Hematopoietic multipotent progenitor cell treated with erythropoietin and hydrocortisone succinate and interleukin-3 and kit ligand, for 17 days (in vitro differentiated cells): ENCODE measurements around the gene ZKSCAN2.

Experiments
- DNase-seq: peaks from one replicate; pipeline ENCODE4 v3.0.0-alpha.2; 2015; ENCODE audit warnings: low spot score

ZKSCAN2 gene

DNA sequence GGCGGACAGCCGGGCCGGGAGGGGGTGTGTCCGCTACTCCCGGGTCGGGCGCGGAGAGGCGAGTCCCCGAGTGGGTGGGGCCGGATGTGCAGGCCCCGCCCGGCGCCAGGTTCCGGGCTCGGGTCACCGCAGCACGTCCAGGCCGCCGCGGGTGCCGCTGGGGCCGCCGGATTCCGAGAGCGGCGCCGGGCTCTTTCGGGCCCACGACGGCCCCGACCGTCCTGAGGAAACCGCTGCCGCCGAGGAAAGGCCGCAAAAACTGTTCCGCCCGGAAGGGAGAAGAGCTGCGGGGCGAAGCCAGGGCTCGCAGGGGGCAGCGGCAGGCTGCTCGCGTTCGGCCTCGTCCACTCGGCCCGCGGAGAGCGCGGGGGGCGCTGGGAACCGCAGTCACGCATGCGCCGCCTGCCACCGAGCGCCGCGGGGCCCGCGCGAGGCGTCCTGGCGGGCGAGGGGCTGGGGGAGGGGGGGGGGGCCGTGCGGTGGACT, at the start of gene ZKSCAN2:
Gene ZKSCAN2, minus strand, starts transcription at position 376 of the 486 bp plus-strand sequence. CDS start 718 bp downstream, outside the sequence.
- peak; percentile 83 for DNase-seq

DNA sequence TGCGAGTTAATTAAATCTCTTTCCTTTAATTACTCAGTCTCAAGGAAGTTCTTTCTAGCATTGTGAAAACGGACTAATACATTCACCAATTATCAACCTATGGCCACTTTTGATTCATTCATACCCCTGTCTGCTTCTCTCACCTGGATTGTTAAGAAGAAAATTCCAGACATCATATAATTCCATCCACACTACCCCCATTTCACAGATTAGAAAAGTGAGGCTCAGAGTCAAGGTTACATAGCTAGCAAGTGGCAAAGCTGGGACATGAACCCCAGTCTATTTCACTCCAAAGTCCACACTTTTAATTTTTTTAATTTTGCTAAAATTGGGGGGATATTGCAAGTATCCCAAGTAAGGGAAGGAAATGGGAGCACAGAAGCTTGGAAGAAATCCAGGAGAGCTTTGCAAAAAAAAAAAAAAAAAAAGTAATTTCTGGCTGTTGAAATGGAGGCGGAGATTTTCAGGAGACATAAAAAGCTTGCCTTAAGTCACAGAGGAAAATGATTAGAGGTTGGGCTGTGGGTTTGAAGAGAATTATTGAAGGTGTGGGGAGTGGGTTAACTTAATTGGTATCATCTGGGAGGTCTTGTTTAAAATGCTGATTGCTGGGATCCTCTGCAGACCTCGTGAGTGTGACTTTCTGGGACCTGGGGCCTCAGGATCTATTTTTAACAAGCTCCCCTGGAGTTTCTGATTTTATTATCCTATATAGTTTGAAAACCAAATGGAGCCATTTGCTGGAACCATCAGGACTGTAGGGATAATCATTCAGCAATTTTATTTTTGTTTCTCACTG, 42.3 kb upstream of the ZKSCAN2 start:
- no peak for DNase-seq

DNA sequence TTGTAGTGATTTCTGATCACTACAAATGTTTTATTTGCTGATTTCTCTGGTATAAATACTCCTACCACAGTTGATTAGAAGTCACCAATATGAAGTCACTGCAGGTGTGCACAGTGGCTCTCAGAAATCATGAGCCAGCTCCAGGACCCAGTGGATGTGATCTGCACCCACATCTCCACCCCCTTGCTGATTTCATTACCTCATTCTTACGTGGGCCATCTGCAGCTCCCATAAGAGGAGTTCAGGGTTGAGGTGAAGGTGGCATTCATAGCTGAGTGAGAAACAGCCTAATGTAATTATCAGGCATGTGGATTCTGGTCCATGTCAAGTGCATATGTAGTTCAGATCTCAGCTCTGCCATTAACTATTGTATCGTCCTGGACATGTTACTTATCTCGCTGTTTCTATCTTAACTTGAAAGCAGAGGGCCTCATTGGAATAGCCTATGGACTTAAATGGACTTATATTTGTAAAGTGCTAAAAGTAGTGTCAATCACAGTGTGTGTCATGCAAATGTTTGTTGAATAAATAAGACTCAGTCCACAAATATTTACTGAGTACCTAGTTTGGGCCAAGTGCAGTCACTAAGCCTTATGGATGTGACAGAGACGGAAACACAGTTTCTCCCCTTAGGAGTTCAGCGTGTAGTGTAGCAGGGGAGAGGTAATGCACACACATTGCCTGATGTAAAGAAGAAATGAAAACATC, 40.7 kb upstream of the ZKSCAN2 start:
- DNase-seq, result no peak

DNA sequence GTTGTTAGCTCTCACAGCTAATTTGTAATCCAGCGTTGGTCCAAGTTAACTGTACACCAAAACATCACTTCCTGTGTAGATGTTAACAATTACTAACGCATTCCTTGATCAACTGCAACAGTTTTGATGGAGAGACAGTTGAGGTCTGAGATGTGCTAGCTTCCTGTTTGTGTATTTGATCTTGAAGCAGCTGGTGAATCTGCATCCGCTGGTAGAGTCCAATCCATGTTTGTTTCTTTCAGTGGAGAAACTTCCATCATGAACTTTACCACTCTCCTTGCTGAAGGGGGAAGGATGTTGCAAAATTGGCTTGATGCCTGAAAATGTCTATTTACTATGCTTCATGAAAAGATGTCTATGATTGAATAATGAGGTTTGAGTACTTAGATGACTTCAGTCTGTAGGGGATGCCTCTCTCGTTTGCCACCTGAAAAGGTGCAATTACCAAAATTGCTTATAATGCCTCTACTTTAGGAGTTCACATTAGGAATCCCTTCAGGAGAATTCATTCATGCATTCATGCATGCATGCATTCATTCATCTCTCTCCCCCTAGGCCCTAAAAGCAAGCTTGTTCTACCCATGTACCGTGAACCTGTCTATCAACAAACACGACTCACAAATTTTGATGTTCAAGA, 39.6 kb upstream of the ZKSCAN2 start:
- DNase-seq, result no peak

DNA sequence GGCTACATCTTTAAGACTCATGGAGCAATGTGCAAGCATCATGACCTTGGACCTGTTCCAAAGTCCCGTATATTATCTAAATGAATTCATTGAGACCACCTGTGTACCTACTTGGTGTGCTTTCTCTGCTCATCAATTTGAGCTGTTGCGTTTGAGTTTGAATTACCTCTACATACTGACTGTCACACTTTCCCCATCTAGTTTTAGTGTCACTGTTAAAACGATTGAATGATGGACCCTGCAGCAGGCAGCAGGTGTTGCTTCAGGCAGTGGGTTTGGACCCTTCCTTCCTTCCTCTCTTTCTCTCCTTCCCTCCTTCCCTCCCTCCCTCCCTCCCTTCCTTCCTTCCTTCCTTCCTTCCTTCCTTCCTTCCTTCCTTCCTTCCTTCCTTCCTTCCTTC, 33.9 kb upstream of the ZKSCAN2 start:
- DNase-seq, result no peak

DNA sequence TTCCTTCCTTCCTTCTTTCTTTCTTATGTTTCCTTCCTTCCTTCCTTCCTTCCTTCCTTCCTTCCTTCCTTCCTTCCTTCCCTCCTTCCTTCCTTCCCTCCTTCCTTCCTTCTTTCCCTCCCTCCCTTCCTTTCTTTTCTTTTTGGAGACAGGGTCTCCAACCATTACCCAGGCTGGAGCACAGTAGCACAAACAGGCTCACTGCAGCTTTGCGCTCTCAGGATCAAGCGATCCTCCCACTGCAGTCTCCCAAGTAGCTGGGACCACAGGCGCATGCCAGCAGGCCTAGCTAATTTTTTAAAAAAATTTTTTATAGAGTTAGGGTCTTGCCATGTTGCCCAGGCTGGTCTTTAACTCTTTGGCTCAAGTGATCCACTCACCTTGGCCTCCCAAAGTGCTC, 31.8 kb upstream of the ZKSCAN2 start:
- no peak for DNase-seq

DNA sequence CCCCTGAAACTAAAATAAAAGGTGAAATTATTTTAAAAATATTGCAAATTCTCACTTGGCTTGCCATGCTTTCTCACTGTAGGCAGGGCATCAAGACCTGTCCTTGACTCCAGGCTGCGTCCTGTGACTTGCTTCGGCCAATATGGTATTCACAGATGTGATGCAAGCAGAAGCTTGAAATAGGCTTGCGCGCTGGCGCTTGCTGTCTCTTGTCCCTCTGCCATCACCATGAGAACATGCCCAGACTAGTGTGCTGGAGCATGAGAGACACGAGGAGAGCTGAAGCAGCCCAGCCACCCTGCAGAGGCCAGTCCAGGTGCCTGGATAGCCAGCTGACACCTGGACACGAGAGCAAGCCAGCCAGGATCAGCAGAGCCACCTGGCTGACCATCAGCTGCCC, 21.8 kb upstream of the ZKSCAN2 start:
- DNase-seq, result no peak

DNA sequence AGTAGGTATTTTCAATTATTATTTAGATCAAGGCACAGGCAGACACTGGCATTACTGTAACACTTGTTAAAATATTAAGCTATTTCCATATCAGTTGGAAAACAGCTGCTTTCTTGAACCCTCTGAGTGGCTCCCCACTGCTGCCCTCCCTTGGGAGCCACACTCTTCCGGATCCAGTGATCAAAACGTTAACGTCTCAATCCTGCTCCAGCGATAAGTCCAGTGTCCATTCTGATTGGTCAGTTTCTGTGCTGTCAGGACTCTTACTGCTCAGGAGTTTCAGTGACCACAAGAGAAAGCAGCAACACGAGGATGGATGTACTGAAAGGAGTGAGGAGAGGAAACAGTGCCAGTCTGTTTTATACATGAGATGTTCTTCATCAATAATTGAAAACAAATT, 13.8 kb upstream of the ZKSCAN2 start:
- DNase-seq, result no peak

DNA sequence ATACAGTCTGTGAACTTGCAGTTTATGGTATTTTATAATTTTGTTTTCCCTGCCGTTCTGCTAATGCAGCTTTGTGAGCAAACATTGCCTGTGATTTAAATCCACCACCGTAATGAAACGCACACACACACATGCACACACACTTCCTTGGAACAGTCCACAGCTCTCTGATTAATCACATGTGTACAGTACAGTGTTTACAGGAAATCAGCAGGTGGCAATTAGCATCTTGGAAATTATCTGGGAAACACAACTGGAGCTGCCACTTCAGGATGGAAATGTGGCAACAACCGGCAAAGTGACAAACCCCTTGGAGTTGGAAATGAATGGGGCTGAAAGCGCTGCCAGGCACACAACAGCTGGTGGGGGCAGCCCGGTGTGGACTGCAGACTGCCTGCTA, 12.9 kb upstream of the ZKSCAN2 start:
- no peak for DNase-seq

DNA sequence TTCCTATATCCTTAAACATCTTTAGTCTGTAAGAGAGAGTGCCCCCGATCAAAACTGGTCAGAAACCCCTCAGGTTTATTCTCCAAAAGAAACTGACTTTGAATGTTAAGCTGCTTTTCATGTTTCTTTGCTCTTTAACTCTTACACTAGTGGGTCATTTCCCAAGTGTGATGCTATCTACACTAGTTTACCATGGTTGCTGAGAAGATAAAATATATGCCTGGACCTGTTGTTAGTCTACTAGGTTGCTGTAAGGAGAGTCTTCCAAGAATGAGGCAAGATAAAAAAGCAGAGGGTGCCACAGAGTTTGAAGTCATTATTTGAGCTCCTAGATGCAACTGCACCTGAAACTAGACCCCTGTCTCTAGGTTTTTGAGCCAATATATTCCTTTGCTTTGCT, 12.2 kb upstream of the ZKSCAN2 start:
- DNase-seq, result no peak

DNA sequence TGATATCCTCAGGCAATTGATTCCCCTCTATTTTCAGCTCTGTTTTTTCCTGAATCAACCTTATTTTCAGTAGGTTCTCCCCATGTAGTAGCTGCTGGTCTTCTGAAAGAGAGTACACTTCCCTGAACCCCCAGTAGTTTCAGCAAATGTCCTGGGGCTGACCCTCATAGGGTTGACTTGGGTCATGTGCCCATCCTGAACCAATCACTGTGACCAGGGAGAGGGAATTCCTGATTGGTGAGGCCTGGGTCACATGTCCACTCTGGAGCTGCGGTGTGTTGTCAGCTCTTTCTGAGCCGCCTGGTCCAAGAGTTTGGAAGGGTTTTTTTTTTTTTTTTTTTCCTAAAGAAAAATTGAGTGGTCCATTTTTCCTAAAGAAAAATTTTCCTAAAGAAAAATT, 8.3 kb upstream of the ZKSCAN2 start:
- no peak for DNase-seq

DNA sequence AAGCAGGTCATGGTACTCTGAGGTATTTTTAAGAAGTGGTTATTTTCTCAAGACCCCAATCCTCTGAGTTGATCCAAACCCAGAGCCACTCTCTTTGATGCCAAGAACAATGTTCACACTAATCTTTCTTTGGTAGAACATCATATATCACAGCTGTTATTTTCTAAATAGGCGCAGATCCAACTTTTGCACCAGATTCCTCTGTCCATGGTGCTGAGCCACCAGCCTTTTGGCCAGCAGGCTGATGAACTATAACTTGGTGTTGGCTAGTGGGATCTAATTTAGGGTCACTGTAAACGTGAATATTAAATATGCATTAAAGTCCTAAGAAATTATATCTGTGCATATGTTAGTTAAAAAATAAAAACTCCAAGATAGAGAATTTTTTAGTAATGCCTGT, 7.0 kb upstream of the ZKSCAN2 start:
- no peak for DNase-seq

DNA sequence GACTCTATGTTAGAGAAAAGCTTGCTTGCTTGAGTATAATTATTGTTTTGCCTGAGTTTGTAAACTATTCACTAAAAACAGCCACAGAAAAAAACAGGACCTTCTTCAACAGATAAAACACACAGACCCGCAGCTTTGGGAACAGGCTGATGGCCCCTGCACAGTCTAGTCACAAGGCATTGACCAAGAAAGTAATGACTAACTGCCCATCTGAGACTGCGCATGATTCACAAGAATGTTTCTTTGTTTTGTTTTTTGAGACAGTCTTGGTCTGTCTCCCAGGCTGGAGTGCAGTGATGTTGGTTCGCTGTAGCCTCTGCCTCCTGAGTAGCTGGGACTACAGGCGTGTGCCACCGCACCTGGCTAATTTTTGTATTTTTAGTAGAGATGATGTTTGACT, 2.8 kb upstream of the ZKSCAN2 start:
- DNase-seq, result no peak

DNA sequence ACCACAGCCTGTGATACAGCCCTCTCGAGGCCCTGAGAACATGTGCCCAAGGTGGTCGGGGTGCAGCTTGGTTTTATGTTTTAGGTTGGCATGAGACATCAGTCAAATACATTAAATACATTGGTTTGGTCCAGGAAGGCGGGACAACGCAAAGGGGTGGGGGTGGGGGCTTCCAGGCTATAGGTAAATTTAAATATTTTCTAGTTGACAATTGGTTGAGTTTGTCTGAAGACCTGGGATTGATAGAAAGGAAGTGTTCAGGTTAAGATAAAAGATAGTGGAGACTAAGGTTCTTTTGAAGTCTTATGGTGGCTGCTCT, 1.2 kb upstream of the ZKSCAN2 start:
- DNase-seq, result no peak

DNA sequence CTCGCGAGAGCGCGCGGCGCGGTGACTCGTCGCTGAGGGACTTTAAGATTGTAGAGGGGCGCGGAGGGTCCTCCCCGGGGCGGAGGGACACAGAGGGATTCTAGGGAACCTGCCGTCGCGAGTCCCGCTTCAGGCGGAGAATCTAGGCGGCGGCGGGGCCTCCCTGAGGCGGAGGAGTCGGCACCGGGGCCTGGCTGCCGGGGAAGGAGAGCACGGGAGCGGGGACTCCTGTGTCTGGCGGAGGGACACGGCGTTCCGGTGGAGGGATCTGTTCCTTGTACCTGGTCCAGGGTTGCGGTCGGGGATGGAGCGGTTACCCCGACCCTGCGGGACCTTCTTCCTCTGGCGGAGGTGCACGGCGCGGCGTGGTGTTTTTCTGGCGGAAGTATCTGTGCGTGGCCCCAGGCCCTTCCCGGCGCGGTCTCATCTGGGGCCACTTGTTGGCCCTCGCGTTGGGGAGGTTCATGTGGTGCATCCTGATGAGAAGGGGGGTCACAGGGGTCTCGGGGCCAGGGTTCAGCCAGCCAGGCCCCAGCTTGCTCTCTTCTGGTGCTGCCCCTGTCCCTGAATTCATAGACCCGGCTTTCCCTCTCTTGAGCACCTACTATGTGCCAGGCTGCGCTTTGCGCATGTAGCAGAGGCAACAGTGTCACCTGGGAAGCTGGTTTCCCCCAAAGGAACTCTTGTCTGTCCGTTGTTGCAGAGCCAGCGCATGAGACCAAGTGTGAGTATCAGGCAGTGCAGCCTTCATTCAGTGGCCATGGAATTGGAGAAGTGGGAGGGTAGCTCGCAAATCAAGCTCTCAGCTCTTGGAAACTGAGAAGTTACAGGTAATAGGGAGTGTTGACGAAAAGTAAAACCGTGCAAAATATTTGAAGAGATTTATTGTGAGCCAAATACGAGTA, 563 bp upstream of the ZKSCAN2 start:
- peak; percentile 46 for DNase-seq

DNA sequence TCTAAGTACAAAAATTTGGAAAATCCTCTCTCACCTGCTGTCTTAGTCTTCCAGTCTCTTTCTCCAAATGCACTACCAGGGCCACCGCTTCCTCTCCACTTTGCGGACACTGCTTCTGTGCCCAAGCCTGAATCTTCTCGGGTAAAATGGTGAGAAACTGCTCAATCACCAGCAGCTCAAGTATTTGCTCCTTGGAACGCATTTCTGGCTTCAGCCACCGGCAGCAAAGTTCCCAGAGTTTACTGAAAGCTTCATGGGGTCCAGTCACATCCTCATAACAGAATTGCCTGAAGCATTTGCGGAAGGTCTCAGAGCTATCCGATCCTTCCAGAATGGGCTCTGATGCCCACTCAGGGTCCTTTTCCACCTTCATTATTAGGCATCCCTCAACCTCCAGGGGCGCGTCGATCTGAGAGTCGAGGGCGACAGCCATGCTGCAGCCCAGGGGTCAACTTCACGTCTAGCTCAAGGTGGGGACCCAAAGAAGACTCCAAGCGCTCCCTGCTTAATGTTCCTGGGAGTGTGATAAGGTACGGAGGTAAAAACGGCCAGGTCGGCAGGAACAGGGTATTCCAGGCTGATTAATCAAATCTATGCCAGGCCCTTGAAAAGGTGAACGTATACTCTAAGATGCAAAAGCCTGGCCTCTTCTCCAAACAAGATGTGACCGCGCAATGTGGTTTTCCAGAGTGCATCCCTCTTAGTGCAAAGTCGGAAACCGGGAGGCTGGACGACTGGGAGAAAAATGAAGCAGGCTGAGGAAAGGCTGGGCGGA, 763 bp downstream of the ZKSCAN2 start:
- no peak for DNase-seq

DNA sequence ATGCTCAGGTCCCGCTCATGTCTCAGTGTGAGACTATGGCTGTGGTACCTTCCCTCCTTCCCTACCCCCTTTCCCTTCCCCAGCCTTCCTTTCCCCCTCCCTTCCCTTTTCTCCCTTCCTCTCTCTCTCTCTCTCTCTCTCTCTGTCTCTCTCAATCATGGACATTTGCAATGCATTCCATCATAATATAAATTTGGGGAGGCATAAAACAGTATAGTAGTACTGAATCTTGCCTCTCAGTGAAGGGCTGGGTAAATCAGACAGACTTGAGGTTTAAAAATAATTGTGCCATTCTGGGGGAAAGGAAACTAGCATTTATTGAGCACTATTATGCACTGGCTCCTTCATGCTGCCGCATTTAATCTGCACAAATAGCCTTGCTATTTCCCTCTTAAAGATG, 4.3 kb downstream of the ZKSCAN2 start:
- no peak for DNase-seq

DNA sequence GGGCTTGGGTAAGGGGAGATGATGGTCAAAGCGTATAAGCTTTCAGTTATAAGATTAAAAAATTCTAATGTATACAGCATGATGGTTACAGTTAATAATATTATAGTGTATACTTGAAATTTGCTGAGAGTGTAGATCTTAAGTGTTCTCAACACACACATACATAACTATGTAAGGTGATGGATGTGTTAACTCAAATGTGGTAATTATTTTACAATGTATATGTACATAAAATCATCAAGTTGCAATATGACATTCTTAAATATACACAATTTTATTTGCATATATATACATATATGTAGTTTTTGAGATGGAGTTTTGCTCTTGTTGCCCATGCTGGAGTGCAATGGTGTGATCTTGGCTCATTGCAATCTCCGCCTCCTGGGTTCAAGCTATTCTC, 7.2 kb downstream of the ZKSCAN2 start:
- DNase-seq, result no peak

DNA sequence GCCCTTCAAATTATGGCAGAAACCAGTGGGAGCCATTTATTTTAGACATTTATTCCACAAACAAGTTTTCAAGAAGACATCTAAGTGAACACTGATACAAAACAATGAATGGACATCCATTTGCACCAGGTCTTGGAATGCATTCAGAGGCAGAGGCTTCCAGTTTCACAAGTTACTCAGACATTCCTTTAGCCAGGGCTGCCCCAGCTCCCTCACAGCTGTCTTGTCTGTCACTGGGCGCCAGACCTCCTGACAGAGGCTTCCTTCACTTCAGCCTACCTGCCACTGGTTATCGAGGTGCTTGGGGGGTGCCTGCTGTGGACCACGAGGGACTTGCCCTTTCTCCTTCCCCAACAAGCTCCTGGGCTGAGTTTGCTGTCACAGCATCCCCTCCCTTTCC, 21.7 kb downstream of the ZKSCAN2 start:
- no peak for DNase-seq

DNA sequence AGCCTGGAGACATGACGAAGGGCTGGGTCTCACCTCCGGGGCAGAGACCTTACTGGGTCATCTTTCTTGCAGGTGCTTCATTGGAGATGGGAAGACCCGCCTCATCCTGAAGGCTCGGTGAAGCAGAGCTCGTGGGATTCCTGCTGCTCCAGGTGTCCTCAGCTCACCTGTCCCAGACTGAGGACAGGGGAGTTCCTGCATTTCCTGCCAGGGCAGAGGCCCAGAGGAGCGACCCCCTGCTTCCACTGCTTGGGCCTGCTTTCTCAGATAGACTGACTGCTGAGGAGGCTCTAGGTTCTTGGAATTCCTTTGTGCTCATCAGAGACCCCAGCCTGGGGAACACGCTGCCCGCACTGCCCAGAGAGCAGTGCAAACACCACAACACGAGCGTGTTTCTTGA, 29.3 kb downstream of the ZKSCAN2 start:
- no peak for DNase-seq

DNA sequence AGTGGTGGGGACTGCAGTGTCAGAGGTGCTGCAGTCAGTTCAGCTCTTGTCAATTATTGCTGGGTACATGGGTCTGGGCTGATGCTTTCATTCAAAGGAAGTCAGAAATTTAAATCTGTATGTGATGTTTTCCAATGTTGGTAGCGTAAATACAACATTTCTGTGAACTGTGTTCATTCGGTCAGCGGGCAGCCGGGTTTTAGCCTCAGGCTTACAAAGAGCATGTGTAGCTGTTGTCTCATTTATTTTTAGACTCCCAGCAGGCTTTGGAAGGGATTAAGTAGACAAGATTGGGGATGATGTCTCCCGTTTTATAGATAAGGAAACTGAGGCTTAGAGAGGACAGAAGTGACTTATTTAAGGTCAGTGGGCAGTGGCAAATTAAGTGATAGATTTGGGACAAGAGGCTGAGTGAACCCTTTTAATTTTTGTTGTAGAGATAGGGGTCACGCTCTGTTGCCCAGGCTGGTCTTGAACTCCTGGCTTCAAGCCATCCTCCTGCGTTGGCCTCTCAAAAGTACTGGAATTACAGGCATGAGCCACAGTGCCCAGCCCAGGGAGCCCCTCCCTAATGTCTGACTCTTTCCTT, 32.8 kb downstream of the ZKSCAN2 start:
- DNase-seq, result no peak
